ENCODE results near the gene SPACA7.

The SPACA7 gene

DNA sequence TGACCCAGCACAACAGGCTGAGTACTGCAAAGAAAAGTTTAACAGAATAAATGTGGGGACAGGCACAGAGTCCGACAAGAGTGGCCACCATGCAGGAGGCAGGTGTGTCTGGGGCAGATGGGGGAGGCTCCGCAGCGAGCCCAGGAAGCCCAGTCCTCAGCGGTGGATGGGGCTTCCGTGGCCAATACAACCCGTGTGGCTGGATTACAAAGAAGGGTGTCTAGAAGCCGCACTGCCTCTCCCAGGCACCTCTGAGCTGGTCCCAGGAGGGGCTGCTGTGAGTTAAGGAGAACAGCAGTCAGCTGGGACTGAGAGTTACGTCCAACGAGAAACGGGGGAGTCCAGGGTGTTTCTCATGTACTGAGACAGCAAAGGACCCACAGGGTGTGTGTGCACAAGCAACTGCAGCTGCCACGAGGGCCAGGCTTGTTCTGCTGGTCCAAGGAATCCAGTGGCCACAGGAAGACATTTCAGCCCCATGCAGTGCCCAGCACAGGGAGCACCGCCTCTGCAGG lies 70.2 kb downstream of the SPACA7 start:
- no peak for DNase-seq (ENCODE audit: extremely low spot score)
- TF ChIP-seq, protein P1, sequence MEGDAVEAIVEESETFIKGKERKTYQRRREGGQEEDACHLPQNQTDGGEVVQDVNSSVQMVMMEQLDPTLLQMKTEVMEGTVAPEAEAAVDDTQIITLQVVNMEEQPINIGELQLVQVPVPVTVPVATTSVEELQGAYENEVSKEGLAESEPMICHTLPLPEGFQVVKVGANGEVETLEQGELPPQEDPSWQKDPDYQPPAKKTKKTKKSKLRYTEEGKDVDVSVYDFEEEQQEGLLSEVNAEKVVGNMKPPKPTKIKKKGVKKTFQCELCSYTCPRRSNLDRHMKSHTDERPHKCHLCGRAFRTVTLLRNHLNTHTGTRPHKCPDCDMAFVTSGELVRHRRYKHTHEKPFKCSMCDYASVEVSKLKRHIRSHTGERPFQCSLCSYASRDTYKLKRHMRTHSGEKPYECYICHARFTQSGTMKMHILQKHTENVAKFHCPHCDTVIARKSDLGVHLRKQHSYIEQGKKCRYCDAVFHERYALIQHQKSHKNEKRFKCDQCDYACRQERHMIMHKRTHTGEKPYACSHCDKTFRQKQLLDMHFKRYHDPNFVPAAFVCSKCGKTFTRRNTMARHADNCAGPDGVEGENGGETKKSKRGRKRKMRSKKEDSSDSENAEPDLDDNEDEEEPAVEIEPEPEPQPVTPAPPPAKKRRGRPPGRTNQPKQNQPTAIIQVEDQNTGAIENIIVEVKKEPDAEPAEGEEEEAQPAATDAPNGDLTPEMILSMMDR (IDR thresholded peaks at IDR 0.05; ENCODE audit: control extremely low read depth, extremely low read depth, low read depth, missing control alignments): no peak
- ChIA-PET POLR2A (no interaction called here), CTCF (interaction anchor here (0.8 kb wide), 1 partner anchor 972 kb away, joined by 4 read pairs; no protein-coding TSS in a partner anchor)

GRCh38 chr13:112446867-112447266 lies 70.7 kb downstream of the SPACA7 start:
- no peak for DNase-seq (ENCODE audit: extremely low spot score)
- TF ChIP-seq, protein P1 (IDR thresholded peaks at IDR 0.05; ENCODE audit: control extremely low read depth, extremely low read depth, low read depth, missing control alignments): no peak
- POLR2A ChIA-PET: no interaction called here
- CTCF ChIA-PET: interaction anchor here (0.8 kb wide), 1 partner anchor 972 kb away, joined by 4 read pairs; no protein-coding TSS in a partner anchor

DNA sequence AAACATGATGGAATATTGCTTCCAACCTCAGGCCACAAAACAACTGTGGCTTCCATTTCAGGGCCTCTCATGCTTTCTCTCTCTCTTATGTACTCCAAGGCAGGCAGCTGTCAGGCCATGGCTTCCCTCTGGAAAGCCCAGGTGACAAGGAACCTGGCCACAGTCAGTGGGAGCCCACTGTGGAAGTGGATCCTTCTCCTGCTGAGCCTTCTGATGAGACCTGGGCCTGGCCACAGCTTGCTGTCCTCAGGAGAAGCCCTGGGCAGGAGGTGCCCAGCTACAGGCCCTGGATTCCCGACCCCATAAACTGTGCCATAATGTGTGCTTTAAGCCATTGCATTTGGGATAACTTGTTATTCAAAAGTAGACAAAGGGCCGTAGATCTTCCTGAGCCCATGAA lies 71.2 kb downstream of the SPACA7 start:
- TF ChIP-seq, protein P1 (IDR thresholded peaks at IDR 0.05; ENCODE audit: control extremely low read depth, extremely low read depth, low read depth, missing control alignments): no peak
- ChIA-PET POLR2A (no interaction called here), CTCF (no interaction called here)
- DNase-seq (ENCODE audit: extremely low spot score): no peak

GRCh38 chr13:112447761-112448603 lies 71.8 kb downstream of the SPACA7 start:
- POLR2A ChIA-PET: no interaction called here
- CTCF ChIA-PET: interaction anchor here (1.1 kb wide), 1 partner anchor 158 kb away, joined by 3 read pairs; no protein-coding TSS in a partner anchor
- no peak for DNase-seq (ENCODE audit: extremely low spot score)
- TF ChIP-seq, protein P1 (IDR thresholded peaks at IDR 0.05; ENCODE audit: control extremely low read depth, extremely low read depth, low read depth, missing control alignments): no peak

- no peak for DNase-seq (ENCODE audit: extremely low spot score)
- ChIA-PET CTCF (interaction anchor here (1.1 kb wide), 1 partner anchor 157 kb away, joined by 3 read pairs; no protein-coding TSS in a partner anchor), POLR2A (no interaction called here)
- TF ChIP-seq, protein P1 (IDR thresholded peaks at IDR 0.05; ENCODE audit: control extremely low read depth, extremely low read depth, low read depth, missing control alignments): no peak
Measured at GRCh38 chr13:112448621-112449544, 72.7 kb downstream of the SPACA7 start.

- TF ChIP-seq, protein P1 (IDR thresholded peaks at IDR 0.05; ENCODE audit: control extremely low read depth, extremely low read depth, low read depth, missing control alignments): no peak
- no peak for DNase-seq (ENCODE audit: extremely low spot score)
- POLR2A ChIA-PET: no interaction called here
- CTCF ChIA-PET: no interaction called here
Measured at GRCh38 chr13:112449545-112449930, 73.4 kb downstream of the SPACA7 start.

Measured in GM10248 (cell line).